A673 (cell line): ENCODE data around the gene FPR1.

Experiments used
- EZH2 ChIP-seq: fragments of 200-600 bp; sonication (generic); IDR thresholded peaks from 2 replicates; pipeline ENCODE4 v1.6.1; 2017; ENCODE audit warnings: borderline replicate concordance, low read depth, mild to moderate bottlenecking, mixed read lengths, antibody characterized with exemption, low read length; ENCODE audit not compliant: poor library complexity, severe bottlenecking
- TF ChIP-seq, protein P1 (sequence below): fragments of 300-800, 200-600 bp; sonication (generic); conservative IDR thresholded peaks from 2 replicates; pipeline ENCODE4 v1.5.1; 2017; ENCODE audit warnings: low read depth, mild to moderate bottlenecking, antibody characterized with exemption, low read length, moderate library complexity, mixed read lengths

DNA sequence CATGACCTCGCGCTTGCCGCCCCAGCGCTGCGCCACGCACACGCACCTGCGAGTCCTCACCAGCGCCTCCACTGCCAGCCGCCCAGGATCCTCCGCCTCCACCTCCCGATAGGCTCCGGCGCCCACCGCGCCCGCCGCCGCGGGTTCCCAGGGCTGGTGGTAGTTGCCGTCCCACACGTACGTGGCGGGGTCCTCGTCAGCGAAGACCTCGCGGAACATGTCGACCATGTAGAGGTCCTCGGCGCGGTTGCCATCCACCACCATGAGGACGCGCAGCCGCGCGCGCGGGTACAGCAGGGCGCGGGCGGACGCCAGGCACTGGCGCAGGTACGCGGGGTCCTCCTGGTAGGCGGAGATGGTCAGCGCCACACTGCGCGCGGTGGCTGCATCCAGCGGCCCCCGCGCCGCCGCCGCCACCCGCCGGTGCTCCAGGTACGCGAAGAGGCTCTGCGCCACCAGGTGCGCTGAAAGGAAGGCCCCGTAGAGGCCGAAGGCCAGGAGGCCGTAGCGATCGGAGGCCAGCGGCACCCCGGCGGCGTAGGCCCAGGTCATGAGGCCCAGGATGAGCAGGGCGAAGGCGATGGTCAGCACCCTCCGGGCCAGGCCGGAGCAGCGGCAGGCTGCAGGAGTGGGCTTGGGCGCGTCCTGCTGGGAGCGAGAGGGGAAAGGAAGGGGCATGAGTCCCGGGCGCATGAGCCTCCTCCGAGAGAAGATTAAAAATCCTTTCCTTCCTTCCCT lies 32.3 kb downstream of the FPR1 start:
- TF ChIP-seq EZH2: peak; percentile 83
- TF ChIP-seq, protein P1, sequence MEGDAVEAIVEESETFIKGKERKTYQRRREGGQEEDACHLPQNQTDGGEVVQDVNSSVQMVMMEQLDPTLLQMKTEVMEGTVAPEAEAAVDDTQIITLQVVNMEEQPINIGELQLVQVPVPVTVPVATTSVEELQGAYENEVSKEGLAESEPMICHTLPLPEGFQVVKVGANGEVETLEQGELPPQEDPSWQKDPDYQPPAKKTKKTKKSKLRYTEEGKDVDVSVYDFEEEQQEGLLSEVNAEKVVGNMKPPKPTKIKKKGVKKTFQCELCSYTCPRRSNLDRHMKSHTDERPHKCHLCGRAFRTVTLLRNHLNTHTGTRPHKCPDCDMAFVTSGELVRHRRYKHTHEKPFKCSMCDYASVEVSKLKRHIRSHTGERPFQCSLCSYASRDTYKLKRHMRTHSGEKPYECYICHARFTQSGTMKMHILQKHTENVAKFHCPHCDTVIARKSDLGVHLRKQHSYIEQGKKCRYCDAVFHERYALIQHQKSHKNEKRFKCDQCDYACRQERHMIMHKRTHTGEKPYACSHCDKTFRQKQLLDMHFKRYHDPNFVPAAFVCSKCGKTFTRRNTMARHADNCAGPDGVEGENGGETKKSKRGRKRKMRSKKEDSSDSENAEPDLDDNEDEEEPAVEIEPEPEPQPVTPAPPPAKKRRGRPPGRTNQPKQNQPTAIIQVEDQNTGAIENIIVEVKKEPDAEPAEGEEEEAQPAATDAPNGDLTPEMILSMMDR: no peak
